Myocyte (in vitro differentiated cells): ENCODE measurements around the gene LIMS2. TPM values are rescaled to one million over a fixed set of nuclear protein-coding genes. Genes with fewer than 3 reads are reported as not detected.
A peak's percentile ranks its signal among the peaks of the same experiment; 100 is the strongest.

Experiments used
- DNase-seq: peaks from one replicate; pipeline ENCODE4 v3.0.0-alpha.2; 2012; ENCODE audit warnings: low read depth
- total RNA-seq: library from RNA; depleted of rRNA; stranded (reverse); fragments of >200 nt; gene quantifications from 2 replicates; pipeline ENCODE4 v1.2.3, GENCODE V29; 2014

Gene LIMS2
- total RNA-seq, 1 donor from 2014 or later = 8.8 TPM

DNA sequence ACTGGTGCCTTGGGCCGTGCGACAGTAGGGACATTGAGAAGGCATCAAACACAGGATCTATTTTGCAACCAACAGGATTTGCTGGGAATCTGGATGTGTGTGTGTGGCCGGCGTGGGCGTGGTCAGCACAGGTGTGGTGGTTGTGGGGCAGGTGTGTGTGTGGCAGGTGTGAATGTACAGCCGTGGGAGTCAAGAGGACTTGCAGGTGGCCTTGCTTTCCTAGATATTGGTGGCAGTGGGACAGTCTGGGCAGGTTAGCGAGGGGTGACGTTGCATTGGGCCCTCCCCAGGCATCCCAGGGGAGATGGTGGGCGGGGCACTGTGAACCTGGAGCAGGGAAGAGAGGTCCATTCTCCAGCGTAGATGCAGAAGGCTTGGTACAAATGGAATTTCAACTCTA, 3.2 kb upstream of the LIMS2 start:
- DNase-seq = no peak

DNA sequence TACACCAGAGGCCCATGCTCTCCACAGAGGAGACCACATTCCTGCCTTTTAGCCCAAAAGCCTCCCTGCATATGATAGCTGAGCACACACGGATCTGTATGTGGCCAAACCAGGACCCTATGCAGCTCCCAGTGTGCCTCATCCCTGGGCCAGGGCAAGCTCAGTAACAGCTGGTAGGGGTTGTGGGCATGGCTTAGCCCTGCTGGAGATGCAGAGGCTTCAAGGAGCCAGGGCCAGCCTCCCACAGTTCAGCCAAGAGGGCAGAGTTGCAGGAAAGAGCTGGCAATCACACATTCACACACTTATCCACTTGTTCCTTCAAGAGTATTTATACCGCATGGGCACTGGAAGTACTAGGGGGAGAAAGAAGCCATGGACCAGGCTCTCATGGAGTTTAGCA, 1.6 kb upstream of the LIMS2 start:
- no peak for DNase-seq

DNA sequence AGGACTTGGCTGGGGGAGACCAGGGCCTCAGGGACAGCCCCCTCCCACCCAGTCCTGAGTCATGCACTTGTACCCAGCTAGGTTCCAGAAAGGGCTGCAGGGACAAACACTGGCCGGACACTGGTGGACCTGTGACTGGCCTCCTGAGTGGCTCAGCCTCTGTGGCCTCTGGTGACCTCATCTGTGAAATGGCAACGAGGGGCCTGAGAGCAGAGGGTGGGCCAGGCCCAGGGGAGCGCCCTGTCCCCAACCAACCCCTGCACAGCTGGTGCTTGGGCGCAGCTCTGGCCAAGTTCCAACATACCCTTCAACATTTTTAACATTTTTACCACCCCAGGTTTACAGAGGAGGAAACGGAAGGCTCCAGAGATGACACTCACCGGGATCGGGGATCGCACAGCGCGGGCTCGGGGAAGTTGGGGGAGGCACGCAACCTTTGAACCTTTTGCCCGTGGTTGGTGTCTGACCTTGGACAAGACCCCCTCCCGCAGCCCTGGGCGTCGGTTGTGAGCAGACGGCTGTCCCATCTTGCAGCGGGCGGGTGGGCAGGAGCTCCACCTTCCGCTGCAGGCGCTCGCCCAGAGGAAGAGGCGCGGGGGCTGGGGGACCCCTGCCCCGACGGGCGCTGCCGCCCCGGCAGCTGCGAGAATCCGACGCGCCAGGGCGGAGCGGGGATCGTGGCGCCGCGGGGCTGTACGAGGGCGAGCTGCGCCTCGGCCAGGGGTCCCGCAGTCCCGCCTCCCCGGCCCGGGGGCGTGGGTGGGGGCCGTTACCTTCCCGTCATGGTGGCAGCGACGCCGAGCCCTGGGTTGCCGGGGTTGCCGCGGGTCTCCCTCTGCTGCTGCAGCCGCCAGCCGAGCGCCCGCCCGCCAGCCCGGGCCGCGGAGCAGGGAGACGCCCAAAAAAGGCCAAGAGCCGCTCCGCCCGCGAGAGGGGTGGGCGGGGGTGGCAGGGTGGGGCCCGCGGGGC, 805 bp downstream of the LIMS2 start:
- DNase-seq = peak; percentile 47

DNA sequence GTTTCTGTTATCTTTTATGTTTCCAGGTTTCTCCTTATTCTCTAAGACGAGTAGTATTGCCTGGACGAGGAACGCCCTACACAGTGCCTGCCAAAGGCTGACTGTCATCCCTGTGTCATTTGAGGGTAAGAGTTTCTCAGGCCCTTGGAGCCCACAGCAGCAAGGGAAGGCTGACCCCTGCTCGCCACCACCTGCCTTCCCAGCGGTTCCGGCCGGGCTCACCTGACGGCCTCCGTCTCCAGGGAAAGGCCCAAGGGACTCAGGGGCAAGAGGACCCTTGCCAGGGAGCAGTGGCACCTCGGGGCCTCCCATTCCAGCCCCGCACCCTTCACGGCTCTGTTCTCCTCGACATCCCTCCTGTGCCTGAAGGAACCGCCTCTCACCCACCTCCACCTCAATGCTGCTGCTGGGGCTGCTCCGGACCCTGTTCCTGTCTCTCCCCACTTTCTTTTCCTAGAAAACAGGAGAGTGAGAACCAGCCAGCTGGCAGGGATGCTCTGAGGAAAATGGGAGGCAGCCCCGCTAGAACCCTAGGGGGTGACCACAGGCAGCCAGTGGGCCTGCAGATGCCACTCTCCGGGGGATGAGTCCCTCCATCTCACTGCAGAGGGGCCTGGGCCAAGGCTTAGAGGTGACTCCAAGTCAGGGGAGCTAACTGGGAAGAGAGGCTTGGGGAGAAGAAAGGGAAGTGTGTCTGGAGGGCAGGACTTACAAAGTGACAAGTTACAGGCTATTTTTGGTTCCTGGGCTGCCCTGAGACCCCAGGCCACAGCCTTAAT, 1.9 kb downstream of the LIMS2 start:
- DNase-seq = no peak

DNA sequence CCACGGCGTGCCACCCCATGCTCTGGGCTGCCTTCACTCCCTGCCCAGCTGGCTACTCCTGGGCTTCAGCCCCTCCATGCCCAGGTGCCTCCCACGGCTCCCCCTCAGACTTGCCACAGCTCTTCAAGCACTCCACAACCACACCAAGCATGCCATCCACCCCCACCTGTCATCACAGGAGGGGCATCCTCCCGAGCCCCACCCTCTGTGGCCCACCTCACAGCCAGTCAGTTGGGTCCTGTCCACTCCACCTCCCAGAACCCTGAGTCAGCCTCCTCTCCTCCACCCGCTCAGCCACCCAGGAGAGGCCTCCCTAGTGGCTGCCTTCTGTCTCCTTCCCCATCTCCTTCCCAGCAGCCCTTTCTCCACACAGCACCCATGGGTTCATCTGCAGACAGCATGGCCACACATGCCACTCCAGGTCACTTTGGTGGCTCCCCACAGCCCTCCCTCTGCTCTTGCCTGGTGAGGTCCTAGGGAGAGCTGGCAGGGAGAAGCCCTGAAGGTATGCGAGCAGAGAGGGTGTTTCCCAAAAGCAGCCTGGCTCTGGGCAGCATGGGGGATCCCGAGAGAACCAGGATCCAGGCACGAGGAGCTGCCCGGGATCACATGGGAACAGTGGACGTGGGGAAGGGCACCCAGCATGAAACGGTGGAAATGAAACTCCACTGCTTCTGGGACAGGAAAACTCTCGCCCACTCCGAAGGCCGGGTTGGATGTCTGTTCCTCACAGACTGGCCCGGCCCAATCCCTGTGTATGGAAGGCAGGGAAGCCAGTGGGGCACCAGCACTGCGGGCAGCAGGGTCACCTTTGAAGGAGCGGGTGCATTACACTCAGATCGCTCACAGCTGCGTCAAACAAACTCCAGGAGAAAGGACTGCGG, 2.7 kb downstream of the LIMS2 start:
- DNase-seq = no peak

DNA sequence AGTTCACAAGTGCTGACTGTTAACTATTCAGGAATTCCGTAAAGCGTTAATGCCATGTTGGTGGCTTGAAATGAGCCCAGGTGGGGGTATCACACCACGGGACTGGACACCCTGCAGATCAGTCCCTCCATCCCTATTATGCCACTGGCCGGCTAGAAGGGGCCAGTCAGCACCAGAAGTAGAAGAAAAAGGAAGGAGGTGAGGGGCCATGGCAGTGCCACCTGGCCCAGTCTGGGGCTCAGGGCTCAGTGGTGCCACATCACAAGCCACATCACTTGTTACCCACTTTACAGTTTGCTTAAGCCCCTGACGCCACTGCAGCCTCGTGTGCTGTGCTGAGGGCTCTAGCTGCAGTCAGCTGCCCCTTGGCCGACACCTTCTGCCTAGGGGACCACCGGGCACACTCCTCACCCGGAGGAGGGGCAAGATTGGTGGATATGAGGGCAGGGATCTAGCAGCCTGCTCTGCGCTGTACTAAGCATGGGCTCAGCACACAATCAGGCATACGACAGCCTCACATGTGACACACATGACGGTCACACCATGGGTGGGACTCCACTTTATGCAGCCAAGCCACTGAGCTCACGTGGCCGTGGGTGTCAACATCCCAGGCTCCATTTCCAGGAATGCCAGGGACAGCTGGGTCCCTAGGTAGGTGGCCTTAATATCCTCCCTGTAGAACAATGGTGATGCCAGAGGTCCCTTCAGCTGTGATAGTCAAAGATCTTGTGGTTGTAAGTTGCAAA, 3.6 kb downstream of the LIMS2 start:
- peak; percentile 43 for DNase-seq

DNA sequence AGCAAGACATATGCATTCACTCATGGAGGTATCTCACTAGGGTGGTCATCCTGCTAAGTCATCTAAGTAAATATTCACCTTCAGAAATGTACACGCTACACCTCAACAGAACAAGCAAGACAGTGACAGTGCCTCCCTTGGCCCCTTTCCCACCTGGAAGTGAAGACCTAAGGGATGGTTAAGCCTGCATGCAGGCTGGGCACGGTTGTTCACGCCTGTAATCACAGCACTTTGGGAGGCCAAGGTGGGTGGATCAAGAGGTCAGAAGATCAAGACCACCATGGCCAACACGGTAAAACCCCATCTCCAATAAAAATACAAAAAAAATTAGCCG, 4.4 kb downstream of the LIMS2 start:
- no peak for DNase-seq

DNA sequence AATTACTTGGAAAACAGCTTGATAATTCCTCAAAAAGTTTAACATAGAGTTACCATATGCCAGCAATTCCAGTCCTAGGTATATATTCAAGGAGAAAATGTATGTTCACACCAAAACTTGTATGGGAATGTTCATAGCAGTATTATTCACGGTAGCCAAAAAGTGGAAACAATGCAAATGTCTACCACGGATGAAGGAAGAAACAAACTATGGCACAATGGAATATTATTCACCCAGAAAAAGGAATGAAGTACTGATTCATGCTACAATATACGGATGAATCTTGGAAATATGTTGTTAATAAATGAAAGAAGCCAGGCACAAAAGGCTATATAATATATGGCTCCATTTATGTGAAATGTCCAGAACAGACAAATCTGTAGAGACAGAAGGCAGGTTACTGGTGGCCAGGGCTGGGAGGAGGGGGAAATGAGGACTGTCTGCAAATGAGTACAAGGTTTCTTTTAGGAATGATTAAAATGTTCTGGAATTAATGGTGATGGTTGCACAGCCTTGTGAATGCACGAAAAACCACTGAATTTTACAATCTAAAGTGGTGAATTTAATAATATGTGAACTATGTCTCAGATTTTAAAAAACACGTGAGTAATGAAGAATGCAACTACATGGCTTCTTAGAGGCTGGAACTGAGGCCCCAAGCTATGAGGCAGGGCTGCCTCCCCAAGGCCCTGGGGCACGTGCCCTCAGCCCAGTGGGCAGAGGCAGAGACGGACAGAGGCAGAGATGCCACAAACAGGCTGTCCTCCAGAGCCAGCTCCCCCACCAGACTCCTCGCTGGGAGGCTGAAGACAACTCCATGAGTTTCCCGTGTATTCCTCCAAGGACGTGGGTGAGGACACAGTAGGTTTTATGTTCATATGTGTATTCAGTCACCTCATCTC, 5.0 kb downstream of the LIMS2 start:
- no peak for DNase-seq

DNA sequence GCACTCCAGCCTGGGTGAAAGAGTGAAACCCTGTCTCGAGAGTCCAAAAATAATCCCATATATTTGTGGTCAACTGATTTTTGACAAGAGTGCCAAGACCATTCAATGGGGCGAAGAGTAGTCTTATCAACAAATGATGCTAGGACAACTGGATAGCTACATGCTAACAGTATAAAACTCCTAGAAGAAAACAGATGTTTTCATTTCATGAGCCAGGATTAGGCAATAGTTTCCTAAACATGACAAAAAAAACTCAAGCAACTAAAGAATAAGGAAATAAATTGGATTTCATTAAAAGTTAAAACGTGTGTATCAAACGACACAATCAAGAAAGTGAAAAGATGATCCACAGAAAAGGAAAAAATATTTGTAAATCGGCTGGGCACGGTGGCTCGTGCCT, 6.3 kb downstream of the LIMS2 start:
- DNase-seq = no peak

DNA sequence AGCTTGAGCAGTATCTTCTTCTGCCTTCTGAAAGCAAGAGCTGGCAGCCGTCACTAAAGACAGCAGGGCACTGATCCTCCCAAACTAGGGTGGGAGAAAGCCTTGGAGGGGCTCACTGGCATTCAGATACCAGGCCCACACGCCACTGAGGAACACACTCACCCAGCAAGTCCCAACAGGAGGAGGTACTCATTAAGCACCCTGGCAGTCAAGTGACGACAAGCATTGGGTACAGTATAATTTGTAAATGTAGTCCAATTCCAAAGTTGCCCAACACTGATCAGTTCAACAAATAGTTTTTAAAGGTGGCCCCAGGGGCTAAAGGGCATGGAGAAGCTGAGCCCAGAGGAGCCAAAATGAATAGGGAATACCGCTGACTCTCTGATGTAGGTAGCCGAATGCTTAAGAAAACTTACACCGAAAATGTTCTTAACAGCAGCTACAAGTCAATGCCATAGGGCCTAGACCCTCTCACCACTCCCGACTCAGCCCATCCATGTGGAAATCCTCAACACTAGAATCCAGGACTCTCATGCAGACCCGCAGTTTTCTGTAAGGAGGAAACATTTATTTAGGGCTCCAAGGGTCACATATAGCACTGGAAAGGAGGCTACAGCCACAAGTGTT, 9.9 kb downstream of the LIMS2 start:
- no peak for DNase-seq

DNA sequence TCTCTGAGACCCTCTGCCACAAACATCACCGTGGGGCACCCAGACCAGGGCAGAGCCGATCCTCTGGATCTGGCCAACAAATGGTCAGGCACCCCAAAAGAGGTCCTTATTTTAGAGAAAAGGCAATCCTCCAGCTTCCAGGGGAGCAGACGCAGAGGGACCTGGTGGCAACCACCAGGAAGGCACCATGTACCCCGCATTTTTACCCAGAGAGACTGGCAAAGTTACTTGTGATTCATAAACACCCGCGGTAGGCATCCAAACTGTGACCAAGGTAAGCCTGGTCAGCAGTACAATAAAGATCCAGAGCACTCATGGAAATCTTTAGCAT, 10.5 kb downstream of the LIMS2 start:
- DNase-seq = no peak

DNA sequence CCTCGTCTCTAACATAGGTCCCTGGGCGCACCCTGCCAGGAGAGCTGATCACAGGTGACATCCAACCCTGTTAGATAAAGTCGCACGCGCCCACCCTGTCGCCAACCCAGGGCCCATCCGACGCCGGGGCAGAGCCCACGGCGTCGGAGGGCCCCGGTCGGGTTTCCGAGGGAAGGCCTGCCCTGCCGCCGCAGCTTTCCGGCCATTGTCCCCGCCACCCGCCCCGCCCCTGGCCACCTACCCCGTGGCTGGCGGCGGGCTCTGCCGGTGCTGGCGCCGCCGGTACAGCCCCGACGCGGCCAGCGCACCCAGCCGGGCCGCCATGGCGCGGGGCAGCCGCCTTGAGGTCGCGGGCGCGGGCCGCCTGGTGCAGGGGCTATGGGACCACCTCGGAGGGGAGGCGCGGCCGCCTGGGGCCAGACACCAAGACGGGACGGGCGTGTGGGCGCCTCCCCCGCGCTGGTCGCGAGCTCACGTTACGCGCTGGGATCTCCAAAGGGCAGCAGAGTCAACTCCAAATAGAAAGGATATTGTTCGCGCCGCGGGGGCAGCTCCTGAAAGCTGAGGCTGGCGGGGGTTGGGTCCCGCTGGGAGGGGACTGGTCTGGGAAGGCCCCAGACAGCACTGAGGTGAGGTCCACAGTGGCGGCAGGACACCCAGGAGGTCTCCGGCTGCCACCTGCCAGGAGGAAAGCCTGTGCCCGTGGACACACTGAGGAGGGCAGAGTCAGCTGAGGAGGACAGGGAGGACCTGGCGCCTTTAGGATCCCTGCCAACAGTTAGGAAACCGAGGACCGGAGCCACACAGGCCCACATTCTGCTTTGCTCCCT, 11.1 kb downstream of the LIMS2 start:
- DNase-seq = no peak

DNA sequence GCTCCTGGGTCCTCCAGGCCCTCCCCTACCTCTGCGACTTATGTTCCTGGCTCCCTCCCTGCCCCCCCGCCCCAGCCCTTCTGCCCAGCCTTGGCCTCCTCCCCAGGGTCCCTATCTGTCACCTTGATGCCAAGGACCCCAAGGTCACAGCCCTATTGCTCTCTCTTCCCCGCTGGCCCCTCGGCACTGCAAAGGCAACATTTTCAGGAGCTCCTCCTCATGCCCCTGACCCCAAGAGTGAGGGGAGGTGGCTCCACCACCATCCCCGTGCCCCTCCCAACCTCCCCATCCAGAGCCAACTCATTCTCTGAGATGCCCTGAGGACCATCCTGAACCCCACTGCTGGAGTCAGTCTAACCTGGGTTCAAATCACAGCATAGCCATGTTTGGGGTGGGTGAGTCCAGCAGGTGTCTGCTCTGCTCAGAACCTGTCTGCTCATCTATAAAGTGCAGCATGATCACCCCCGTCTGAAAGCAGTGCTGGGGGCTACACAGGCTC, 11.7 kb downstream of the LIMS2 start:
- no peak for DNase-seq

DNA sequence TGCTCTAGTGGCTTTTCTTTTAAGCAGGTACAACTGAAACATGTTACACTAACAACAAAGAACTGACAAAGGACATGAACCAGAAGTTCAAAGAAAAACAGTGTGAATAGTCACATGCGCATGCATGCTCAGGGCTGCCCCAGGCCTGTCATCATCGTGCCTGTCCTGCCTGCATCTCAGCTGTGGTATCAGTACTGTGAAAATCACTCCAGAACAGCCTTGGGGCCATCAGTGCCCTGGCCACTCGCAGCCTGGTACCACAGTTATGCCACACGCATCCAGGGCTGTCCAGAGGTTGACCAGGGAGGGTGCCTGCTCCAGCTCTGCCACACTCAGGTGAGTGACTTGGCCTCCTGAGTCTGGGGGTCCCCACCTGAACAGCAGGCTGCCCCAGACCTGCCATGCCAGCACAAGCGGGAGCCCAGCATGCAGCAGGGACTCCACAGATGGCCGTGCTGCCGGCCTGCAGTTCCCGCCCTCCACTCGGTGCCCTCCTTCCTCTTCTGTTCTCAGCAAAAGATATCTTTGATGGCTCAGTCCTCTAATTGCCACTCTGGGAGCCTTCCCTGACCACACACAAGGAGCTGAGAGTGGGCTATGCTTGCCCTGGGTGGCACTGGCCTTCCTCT, 12.3 kb downstream of the LIMS2 start:
- DNase-seq = no peak

DNA sequence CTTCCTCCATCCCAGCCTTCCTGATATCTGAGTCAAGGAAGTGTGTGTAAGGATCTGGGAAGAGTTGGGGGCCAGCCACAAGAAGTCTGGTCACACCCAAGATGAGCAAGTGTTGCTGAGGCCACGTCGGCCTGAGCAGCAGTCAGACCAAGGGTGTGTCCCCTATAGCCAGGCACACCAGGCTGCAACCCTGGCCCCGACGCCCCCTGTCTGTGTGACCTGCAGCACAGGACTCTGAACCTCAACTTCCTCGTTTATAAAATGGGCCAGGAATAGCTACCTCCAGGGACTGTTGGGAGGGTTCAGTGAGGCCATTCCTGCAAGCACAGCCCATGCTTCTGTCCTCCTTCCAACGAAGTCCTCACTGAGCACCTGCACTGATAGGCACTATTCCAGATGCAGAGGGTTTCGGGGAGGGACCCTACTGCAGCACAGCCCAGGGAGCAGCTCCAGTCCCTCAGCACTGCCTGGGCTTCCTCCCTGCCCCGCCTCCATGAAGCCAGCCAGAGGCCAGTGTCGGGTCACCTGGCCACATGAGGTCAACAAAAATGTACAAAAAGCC, 13.3 kb downstream of the LIMS2 start:
- peak; percentile 41 for DNase-seq

DNA sequence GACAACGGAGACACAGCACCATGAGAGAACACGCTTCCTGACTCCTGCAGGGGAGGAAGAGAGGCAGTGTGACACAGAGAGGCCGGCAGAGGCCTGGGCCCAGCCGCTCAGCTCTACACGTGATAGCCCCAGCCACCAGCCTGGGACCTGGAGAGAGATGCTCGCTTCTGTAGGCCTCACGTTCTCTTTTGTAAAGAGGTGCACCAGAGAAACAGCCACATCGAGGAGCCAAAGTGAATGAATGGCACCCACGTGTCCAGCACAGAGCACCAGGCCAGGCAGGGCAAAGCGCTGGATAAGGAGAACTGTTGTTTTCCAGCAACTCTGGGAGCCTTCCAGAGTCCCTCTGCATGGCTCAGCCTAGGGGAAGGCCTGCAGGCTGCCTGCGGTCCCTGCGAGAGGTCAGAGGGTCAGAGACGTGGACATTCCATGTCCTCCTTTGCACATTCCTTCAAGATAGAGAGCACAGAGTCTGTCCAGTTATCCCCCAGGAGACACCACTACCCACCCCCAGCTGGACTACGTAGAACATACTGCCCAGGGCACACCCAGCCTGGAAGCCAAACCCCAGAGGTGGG, 14.2 kb downstream of the LIMS2 start:
- peak; percentile 52 for DNase-seq

DNA sequence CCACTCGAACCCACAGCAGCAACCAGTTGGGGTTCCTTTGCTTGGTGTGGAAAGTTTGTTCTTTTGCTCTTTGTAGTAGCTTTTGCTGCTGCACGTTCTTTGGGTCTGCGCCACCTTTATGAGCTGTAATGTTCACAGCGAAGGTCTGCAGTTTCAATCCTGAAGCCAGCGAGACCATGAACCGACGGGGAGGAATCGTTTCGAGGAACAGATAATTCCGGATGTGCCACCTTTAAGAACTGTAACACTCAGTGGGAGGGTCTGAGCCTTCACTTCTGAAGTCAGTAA, 15.1 kb downstream of the LIMS2 start:
- DNase-seq = no peak
